Neural crest cell (in vitro differentiated cells): ENCODE results near the gene LINGO4. TPM values are rescaled to one million over a fixed set of nuclear protein-coding genes. Genes with fewer than 3 reads are reported as not detected.
A peak's percentile ranks its signal among the peaks of the same experiment; 100 is the strongest.

Source experiments
- DNase-seq: peaks from one replicate; pipeline ENCODE4 v3.0.0; 2021; ENCODE audit warnings: low read depth, mixed read lengths, low spot score
- H3K27ac Mint-ChIP-seq: one replicate; pipeline ENCODE4 v1.8.0; 2021; ENCODE audit warnings: mild to moderate bottlenecking, mixed read lengths; ENCODE audit not compliant: unreplicated experiment
- H3K27me3 Mint-ChIP-seq: 2 replicates; pipeline ENCODE4 v1.8.0; 2021; ENCODE audit warnings: low read depth, mild to moderate bottlenecking, mixed read lengths
- H3K36me3 Mint-ChIP-seq: 2 replicates; pipeline ENCODE4 v1.8.0; 2021; ENCODE audit warnings: low read depth, mild to moderate bottlenecking, mixed read lengths
- H3K4me1 Mint-ChIP-seq: 2 replicates; pipeline ENCODE4 v1.8.0; 2021; ENCODE audit warnings: mixed read lengths
- H3K4me3 Mint-ChIP-seq: one replicate; pipeline ENCODE4 v1.8.0; 2021; ENCODE audit warnings: mild to moderate bottlenecking, mixed read lengths
- H3K9me3 Mint-ChIP-seq: 2 replicates; pipeline ENCODE4 v1.8.0; 2021; ENCODE audit warnings: mixed read lengths
- total RNA-seq: library from RNA; stranded (reverse); gene quantifications from 2 replicates; pipeline ENCODE4 v1.2.1, GENCODE V29; 2021
- TF ChIP-seq, protein P1 (sequence below): fragments of 200-600 bp; sonication (generic); conservative IDR thresholded peaks from 2 replicates; pipeline ENCODE4 v1.5.0; 2021; ENCODE audit warnings: antibody characterized with exemption, mild to moderate bottlenecking

The LINGO4 gene
- total RNA-seq, 1 donor from 2014 or later = not detected

DNA sequence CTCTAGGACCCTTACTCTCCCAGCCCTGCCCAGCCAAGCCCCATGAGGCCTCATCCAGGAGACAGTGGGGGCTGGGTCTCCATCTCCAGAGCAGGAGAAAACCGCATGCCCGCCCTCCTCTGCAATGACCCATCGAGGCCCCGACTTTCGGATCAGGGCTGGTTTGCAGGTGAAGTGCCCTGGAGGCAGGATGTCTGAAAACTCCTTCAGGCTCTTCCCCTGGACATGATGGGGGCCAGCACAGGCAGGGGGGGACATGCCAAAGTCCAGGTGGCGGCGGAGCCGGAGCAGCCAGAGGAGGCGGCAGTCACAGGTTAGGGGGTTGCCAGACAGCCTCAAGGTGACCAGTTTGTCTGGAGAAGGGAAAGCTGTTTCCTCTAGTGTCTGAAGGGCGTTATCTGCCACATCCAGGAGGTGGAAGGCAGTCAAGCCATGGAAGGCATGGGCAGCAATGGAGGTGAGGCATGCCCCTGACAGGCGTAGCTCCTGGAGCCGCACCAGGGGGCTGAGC lies 3.9 kb downstream of the LINGO4 start:
- Mint-ChIP-seq H3K4me1 (peaks cover 4% of the 10 kb centered on the region), H3K27me3 (peaks cover 27% of the 10 kb centered on the region), H3K9me3 (no peaks in the 10 kb centered on the region), H3K36me3 (no peaks in the 10 kb centered on the region), H3K27ac (no peak overlapping the region), H3K4me3 (no peak overlapping the region)
- DNase-seq = no peak
- TF ChIP-seq, protein P1, sequence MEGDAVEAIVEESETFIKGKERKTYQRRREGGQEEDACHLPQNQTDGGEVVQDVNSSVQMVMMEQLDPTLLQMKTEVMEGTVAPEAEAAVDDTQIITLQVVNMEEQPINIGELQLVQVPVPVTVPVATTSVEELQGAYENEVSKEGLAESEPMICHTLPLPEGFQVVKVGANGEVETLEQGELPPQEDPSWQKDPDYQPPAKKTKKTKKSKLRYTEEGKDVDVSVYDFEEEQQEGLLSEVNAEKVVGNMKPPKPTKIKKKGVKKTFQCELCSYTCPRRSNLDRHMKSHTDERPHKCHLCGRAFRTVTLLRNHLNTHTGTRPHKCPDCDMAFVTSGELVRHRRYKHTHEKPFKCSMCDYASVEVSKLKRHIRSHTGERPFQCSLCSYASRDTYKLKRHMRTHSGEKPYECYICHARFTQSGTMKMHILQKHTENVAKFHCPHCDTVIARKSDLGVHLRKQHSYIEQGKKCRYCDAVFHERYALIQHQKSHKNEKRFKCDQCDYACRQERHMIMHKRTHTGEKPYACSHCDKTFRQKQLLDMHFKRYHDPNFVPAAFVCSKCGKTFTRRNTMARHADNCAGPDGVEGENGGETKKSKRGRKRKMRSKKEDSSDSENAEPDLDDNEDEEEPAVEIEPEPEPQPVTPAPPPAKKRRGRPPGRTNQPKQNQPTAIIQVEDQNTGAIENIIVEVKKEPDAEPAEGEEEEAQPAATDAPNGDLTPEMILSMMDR = no peak

DNA sequence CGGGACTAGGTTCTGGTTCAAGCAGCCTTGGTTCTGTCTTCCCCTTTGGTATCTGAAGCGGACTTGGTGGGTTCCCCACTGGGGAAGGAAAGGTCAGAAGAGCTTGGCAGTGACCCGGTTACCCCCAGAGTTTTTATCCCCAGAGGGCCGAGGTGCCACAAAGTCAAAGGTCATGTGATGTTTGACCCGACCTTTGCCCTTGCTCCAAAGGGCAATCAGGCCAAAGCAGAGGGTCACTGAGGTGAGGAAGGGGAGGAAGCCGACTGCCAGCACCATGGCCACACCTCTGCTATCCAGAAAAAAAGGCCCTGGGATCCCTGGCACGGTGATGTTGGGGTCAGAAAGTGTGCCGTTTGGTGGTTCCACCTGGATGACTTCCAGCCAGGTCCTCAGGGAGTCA lies 4.4 kb downstream of the LINGO4 start:
- H3K4me1 Mint-ChIP-seq = peaks cover 4% of the 10 kb centered on the region
- no peaks in the 10 kb centered on the region for H3K36me3 Mint-ChIP-seq
- no peak overlapping the region for H3K4me3 Mint-ChIP-seq
- DNase-seq = no peak
- no peaks in the 10 kb centered on the region for H3K9me3 Mint-ChIP-seq
- peaks cover 26% of the 10 kb centered on the region for H3K27me3 Mint-ChIP-seq
- H3K27ac Mint-ChIP-seq = no peak overlapping the region
- TF ChIP-seq, protein P1 = no peak

DNA sequence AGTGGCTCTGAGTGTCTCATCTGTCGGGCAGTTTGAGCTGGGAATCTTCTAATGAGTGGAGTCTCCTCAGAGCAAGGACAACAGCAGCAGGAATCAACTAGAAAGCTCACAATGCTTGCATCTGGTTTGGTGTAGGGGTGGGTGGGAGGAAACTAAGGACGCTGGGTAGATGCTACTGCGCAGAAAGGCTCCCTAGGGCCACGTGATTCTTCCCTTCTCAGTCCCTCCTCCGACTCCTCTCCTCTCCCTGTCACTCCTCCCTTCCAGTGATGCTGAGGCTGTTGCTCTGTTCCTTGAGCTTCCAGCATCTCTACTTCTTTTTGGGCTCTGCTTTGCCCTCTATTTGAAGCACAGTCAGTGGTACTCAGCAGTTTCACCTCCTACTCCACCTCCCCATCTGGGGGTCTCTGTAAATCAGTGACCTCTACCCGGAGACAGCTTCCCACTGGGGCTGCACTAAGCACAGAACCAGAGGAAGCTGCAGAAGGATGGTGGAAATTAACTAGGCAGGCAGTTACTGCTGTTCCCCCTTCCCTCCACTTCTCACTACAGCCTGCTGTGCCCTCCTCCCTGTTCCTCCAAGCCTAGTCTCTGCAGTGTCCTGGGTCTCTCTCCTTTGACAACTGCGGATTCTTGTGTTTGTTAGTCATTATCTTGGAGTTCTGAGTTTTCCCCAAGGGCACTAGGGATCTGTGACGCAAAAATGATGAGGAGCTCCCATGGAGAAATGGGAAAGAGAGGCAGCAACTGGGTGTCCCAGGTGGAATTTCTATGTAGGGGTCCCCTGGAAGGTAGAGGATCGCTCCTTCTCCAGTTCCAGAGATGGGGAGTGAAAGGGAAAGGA lies 5.8 kb downstream of the LINGO4 start:
- DNase-seq = no peak
- TF ChIP-seq, protein P1 = no peak
- Mint-ChIP-seq H3K27me3 (peaks cover 22% of the 10 kb centered on the region), H3K36me3 (no peaks in the 10 kb centered on the region), H3K27ac (no peak overlapping the region), H3K4me1 (peaks cover 4% of the 10 kb centered on the region), H3K4me3 (no peak overlapping the region), H3K9me3 (no peaks in the 10 kb centered on the region)

DNA sequence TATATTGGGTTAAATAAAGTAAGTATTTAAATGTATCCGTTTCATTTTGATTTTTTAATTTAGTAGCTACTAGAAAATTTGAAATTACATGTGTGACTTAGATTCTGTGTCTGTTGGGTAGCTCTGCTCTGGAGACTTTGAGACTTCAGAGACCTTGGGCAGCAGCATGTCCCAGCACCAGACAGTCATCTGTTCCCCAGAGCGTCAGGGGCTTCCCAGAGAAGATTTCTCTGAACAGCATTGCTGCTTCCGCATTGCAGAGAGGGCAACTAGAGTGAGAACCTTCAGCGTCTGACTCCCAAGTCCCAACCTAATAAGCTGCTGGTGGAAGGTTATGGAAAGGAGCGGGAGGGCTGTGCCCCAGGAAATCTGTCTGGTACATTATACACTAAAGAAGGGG lies 6.6 kb downstream of the LINGO4 start:
- no peak overlapping the region for H3K4me3 Mint-ChIP-seq
- H3K4me1 Mint-ChIP-seq = peaks cover 4% of the 10 kb centered on the region
- H3K36me3 Mint-ChIP-seq = no peaks in the 10 kb centered on the region
- no peak overlapping the region for H3K27ac Mint-ChIP-seq
- peaks cover 15% of the 10 kb centered on the region for H3K27me3 Mint-ChIP-seq
- DNase-seq = no peak
- TF ChIP-seq, protein P1 = no peak
- H3K9me3 Mint-ChIP-seq = no peaks in the 10 kb centered on the region

DNA sequence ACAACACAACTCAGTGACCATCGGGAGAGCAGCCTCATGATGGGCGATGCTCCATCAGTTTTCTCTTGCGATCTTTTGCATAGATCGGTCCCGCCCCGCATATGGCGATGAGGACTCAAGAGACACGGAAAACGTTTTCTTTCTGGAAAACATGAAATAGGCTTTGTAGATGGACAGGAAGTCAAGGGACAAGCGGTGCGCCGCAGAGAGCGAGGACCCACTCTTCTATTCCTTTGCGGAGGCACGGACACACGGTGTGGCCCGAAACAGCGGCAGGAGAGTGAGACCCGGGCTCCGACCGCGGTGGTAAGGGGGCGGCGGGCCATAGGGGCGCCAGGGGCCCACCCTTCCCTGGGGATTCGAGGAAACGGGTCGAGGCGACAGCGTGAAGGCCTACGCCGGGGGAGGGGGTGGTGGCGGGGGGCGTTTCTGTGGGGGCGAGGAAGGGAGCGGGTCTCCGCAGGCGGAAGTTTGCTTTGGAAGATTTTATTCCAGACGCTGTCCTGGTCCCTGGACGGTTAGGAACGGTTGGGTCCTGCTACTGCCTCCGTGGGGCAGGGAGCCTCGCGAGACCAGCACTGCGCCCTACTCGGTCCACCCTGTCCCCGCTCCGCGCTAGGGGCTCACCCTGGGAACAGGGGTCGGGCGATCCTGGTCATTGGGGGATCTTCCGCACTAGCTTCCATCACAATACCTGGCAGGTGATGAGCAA lies 14.1 kb downstream of the LINGO4 start:
- Mint-ChIP-seq H3K4me3 (peak overlapping the region; percentile 95), H3K4me1 (peaks cover 30% of the 10 kb centered on the region), H3K36me3 (no peaks in the 10 kb centered on the region), H3K9me3 (no peaks in the 10 kb centered on the region), H3K27ac (peak overlapping the region; percentile 97), H3K27me3 (no peaks in the 10 kb centered on the region)
- TF ChIP-seq, protein P1 = no peak
- peak; percentile 9 for DNase-seq
